Esophagus mucosa (tissue), 1 donor: ENCODE data around the gene ARID3A. TPM values are rescaled to one million over a fixed set of nuclear protein-coding genes. Genes with fewer than 3 reads are reported as not detected.
A peak's percentile ranks its signal among the peaks of the same experiment; 100 is the strongest.

Source experiments
- ATAC-seq: fragments of 200-7000 bp; cut with Tn5 transposase; one replicate; pipeline ENCODE4 v1.9.1; 2020
- total RNA-seq: library from RNA; stranded (reverse); gene quantifications from one replicate; pipeline ENCODE4 v1.2.4, GENCODE V29; 2023
- donor health status: DM: yes; HTN: yes; CAD: no.

Gene ARID3A
- total RNA-seq, 1 donor from 2014 or later: 6.9 TPM

DNA sequence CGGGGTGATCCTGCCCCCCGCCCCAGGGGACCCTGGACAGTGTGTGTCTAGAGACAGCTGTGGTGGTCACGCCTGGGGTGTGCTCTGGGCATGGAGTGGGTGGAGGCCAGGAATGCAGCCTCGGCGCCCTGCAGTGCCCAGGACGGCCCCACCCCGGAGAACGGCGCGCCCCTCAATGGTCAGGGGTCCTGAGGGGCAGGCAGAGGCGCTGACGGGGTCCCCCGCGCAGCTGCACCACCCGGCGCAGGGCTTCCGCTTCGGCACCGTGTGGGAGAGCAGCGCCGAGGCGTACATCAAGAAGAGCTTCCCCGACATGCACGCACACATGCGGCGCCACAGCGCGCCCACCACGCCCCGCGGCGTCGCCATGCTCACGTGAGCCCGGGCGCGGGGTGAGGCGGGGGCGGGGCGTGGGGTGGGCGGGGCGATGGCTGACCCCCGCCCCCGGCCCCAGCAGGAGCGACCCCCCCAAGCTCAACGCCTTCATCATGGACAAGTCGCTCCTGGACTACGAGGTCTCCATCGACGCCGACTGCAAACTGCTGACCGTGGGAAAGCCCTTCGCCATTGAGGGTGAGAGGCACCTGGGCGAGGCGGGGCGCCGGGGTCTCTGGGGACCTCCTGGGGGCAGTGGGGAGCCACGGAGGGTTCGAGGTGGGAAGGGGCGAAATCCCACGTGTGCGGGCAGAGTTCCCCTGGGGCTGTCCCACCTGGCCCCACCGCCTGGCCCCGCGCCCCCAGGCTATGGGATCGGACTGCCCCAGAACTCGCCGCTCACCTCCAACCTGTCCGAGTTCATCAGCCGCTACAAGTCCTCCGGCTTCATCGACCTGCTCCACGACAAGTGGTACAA lies 81.8 kb downstream of the ARID3A start:
- no peak for ATAC-seq

DNA sequence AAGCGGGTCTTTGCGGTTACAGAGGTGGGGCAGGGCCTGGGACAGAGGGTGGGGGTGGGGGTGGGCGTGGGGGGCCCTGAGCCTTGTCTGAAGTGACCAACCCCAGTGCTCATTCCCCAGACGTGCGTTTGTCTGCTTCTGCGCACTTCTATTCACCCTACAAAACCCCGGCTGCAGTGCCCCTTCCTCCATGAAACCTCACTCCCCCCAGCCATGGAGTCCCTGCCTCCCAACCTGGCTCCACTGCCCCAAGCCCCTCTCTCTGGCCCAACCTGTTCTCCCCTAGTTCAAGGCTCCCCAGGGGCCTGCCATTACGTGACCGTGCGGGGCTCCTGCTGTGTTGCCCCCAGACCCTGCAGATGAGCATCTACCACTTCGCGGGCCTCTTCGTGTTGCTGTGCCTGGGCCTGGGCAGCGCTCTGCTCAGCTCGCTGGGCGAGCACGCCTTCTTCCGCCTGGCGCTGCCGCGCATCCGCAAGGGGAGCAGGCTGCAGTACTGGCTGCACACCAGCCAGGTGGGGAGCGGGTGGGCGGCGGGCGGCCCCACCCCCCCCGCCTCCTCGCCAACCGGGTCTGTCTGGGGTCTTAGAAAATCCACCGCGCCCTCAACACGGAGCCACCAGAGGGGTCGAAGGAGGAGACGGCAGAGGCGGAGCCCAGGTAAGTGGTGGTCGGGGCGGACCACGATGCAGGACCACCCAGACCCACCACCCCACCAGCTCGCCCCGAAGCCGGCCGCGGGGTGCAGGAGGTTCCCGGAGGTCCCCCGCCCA lies 82.6 kb downstream of the ARID3A start:
- ATAC-seq: no peak

DNA sequence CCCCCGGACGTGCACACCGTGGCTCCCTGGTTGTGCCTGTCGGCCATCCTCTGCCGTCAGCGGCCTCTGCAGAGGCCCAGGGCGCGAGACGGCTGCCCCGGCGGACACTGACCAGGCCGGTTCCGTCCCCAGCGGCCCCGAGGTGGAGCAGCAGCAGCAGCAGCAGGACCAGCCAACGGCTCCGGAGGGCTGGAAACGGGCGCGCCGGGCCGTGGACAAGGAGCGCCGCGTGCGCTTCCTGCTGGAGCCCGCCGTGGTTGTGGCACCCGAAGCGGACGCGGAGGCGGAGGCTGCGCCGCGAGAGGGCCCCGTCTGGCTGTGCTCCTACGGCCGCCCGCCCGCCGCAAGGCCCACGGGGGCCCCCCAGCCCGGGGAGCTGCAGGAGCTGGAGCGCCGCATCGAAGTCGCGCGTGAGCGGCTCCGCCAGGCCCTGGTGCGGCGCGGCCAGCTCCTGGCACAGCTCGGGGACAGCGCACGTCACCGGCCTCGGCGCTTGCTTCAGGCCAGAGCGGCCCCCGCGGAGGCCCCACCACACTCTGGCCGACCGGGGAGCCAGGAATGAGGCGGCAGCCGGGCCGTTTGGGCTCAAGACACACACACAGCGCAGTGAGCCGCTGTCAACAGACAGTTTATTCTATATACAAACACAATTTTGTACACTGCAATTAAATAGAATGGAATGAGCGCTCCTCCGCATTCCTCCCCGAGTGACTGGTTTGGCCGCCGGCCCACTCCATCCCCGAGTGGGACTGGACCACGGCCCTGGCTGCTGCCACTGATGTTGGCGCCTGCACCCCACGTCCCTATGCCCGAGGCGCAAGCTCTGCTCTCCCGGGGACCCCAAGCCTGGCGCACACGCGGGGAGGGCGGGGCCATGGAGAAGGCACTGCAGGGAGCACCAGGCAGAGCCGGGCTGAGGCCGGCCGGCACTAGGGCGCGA lies 83.5 kb downstream of the ARID3A start:
- no peak for ATAC-seq

DNA sequence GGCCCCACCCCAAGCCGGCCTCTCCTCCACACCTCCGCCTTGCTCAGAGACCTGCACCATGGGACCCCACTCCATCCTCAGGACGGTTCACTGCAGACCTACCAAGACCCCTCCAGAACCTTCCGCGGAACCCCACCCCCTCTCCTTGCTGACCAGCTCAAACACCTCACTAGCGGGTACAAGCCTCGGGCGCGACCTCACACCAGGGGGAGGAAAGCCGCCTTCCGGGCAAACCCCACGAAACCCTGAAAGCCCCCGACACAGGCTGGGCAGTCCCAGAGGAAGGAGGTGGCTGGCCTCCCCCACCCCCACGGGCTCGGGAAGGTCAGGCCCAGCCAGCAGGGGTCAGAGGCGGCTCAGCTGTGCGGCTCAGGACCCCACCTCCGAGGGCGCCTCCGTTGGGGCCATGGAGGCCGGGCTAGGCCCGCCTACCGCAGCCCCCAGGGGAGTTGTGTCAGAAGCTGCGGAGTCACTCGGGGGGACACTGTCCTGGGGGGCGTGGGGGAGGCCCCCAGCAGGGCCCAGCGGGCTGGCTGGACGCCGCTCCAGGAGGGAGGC lies 84.2 kb downstream of the ARID3A start:
- ATAC-seq: no peak

DNA sequence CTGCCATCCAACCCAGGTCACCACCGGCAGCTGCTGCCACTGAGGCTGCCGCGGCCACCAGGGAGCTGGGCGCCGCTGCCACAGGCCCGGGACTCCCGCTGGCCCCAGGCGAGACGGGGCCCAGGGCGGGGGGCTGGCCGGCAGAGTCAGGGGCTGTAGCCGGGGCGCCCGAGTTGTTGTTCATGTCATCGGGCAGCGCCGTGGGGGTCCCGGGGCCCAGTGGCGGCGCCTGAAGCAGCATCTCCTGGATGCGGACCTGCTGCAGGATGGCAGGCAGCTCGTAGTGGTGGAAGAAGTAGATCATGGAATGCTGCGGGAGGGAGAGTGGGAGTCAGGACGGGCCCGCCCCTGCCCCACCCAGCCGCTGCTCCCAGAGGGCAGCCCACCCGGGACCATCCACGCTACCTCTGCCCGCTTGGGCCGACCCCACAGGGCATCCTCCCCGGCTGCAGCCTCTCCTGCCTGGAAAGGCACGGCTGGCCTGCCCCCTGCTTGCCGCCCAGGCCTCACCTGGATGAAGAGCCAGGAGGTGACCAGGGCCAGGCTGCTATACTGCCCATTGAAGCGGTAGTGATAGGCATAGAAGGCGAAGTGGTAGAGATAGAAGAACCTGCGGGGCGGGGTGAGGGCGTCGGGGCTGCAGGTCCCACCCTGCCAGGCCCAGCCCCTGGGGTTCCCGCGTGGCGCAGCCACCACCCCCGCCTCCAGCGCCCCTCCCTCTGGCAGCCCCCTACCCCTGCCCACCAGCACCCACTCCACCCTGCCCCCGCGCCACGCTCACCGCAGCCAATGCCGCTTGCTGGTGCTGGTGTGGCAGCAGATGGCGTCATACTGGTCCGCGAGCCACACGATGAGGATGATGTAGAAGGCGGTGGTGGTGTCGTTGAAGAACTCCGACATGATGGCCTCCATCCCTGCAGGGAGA lies 85.0 kb downstream of the ARID3A start:
- ATAC-seq: no peak

DNA sequence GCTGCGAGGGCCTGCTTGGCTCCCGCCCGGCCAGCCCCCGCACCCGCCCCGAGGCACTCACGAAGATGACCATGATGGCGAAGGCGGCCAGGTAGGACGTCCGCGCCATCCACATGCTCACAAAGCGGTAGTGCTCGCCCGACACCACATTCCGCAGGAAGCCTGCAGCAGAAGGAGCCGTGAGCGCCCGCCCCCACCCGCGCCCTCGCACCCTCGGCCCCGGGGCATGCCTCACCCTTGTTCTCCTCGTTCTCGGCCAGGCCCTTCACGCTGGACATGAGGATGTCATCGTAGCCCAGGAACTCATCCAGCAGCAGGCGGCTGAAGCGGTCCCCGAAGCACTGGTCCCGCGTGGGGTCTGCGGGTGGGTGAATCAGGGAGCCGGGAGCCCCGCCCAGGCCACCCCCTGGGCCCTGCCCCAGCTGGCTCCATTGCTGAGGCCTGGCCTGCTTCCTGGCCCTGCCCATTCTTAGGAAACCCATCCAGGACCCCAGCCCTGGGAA lies 86.0 kb downstream of the ARID3A start:
- ATAC-seq: no peak

DNA sequence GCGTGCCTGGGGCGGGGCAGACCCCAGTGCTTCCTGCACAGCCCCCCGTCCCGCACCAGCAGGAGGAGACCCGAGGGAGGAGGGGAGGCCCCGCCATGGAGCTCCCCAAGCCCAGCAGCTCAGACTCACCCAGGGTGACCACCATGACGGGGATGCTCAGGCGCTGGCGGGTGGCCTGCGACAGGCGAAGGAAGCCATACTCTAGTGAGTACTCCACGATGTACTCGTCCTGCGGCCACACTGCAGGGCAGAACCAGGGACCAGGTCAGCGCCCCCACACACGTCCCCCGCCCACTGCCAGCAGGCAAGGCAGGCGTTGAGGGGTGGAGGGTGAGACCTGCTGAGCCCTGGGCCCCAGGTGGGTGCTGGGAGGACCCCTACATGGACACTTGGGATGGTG lies 86.5 kb downstream of the ARID3A start:
- no peak for ATAC-seq

DNA sequence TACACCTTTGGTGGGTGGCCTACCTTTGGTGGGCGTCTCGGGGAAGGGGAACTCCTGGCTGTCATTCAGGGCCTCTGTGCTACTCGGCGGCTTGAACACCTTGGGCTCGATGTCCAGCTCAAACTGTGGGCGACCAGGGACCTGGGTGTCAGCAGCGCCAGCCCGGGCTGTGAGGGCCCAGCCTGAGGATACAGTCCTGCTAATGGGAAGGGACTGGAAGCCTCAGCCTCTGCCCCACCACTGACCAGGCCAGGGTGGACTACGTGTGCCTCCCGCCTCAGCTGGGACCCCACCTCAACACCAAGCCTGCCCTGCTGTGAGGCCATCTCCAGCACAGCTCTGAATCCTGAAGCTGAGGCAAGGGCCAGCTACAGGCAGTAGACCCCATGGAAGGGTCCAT lies 87.4 kb downstream of the ARID3A start:
- no peak for ATAC-seq

DNA sequence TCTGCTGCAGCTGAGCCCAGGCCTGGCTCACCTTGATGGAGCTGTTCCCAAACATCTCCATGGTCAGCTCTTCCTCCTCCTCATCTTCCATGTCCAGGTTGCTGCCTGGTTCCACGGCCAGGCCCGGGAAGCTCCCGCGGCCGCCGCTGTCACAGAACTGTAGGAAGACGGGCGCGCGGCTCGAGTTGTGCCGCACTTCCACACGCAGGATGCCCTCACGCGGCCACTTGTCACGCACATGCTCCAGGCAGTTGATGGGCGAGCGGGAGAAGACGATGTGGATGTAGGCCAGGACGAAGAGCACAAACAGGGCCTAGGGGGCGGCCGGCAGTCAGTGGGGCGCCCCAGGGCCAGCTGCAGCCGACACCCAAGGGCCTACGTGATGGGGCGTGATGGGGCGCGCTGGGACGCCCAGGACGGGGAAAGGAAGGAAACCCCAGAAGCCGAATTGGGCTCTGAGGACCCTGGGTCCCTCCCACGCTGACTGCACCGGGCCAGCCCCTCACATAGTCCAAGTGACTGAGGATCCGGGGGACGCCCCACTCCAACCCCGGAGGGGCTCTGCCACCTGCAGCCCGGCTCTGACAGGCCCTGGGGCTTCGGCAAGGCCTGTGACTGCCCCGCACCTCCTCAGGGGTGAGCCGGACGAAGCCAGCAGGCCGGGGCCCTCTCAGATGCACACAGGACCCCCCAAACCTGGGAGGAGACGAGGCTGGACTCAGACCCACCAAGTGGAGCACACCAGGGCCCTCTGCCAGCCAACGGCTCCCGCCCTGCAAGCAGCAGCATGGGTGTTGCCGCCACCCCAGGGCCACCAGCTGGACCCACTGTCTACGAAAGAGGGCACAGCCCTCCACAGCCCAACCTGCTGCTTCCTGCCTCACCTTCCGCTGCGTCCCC lies 88.6 kb downstream of the ARID3A start:
- ATAC-seq: no peak

DNA sequence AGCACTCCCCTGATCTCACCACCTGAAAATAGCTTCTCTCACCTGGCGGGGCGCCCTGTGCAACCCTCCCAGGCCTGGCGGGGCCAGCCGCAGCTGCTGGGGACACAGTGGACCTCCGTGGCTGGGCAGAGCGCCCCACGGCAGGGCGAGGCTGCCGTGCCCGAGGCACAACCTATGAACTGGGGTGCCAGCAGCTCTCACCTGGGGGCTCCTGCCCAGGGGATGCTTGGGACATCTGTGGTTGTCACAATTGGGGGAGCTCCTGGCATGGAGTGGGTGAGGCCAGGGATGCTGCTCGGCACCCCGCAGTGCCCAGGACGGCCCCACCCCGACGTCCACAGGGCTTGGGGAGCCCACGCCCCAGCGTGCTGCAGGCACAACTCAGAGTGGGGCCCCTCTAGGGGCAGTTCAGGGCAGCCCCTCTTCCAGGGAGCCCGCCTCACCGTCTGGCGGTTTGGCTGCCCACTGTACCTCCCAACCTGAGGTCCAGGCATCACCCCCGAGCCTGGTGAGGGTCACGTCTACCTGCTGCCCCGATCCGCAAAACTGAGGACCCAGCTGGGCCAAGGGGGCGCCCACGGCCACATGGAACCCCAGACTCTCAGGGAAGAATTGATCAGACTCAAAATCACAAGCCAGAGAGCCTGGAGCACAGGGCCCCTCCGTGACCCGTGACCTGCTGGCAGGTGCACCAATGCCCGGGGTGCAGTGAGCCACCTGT lies 89.4 kb downstream of the ARID3A start:
- no peak for ATAC-seq

DNA sequence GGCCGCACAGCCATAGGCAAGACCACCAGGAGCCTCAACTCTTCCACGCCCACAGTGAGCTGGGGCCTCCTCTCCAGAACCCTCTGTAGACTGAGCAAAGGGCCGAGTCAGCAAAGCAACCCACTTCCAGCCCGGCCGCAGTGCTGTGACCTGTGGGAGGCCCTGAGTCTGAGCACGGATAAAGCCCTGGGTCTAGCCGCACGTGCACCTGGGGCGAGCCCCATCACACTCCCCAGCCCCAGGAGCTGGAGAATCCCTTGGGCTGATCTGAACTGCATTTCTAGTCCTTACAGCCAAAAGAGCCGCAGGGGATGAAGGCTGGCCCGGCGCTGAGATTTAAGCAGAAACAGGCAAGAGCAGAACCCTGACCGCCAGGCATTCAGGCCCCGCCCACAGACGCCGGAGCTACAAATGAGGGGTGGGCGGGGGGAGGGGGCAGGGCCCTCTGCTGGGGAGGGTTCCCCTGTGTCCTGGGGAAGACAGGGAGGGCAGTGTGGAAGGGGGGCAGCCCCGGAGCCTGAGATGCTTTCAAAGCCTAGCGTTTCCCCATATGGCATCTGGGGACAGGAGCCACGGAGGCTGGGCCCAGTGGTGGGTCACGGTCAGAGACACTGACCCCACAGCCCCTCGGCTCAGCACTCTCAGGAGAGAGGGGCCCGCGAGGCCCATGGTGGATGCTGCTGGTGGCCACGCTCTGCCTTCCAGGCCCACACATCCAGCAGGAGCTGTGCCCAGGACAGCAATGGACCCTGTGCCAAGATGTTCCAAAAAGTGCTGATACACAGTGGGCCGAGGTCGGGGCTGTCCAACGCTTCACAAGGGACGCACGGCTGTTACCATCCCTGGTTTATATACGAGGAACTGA lies 90.2 kb downstream of the ARID3A start:
- no peak for ATAC-seq

DNA sequence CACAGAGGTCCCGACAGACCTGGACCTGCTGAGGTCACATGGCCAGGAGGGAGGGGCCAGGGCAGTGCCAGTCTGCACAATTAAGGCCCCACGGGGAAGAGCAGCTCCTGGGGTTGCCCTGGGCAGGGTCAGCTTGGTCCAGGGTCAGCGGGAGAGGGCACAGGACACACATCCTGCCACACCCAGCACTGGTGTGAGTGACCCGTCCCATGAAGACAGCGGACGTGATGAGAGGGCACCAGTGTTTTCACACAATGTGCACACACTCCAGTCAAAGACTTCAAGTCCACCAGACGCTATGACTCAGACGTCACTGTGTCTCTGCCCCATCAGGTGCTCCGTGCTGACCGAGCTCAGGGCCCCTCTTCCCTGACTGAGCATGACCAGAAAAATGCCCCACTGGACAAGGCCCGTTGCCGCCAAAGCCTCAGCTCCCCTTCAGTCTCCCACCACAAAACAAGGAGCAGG lies 90.8 kb downstream of the ARID3A start:
- ATAC-seq: peak; percentile 42

DNA sequence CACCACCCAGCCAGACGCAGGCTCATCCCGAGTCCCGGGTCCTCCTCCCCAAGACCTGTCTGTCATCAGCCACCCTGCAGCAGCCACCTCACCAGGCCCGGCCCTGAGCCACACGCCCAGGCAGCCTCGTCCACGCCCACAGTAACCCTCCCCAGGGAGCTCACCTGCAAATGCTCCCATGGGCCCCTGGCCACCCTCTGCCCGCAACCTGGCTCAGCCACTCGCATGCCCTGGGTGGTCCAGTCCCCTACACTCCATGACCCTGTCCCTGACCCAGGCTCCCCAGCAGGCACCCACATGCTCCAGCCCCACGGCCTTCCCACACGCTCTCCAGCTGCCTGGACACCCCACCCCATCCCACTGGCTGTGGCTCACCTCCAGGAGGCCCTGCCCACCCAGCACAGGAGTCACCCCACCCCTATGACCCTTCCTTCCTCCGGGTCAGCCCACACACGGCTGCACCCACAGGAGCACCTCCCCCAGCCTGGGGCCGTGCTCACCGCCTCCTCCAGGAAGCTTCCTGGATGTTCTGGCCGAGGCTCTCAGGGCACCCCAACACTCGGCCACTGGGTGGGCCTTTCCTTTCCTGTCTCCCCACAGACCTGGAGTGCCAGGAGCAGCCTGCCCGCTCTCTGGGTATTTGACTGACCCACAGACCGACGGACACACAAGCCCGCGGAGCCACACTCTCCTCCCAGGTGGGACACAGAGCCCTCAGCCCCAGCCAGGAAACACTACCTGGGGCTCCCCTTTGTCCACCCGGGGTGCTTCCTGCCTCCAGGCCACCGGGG lies 91.5 kb downstream of the ARID3A start:
- ATAC-seq: peak; percentile 57

DNA sequence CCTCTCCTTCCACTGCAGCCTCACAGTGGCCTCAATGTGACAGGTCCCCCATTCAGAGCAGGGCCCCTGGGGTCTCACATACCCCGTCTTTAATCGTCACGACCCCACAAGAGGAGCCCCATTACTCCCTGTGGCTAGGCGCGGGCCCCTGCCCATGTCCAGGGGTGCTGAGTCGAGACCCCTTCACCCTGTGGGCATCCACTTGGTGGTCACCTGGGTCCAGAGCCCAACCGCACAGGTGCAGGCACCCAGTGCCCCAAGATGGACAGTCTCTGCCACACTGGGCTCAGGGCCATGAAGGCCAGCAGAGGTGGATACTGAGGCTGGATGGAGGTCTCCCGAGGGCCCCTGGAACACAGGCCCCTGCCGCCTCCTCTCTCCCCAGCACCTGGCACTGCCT lies 92.1 kb downstream of the ARID3A start:
- ATAC-seq: no peak

DNA sequence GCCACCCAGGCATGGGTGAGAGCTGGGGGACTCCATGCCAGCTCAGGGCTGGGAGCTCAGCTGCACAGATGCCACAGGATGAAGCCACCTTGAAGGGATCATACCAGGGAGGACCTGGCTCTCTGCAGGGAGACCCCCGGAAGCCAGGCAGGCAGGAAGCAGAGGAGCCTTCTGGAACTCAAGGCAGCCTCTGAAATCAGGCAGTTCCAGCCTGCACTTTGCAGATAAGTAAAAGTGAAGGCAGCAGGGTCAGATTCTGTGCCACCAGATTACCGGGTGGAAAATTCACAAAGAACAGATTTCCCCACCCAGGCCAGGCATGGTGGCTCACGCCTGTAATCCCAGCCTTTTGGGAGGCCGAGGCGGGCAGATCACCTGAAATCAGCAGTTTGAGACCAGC lies 92.6 kb downstream of the ARID3A start:
- no peak for ATAC-seq

DNA sequence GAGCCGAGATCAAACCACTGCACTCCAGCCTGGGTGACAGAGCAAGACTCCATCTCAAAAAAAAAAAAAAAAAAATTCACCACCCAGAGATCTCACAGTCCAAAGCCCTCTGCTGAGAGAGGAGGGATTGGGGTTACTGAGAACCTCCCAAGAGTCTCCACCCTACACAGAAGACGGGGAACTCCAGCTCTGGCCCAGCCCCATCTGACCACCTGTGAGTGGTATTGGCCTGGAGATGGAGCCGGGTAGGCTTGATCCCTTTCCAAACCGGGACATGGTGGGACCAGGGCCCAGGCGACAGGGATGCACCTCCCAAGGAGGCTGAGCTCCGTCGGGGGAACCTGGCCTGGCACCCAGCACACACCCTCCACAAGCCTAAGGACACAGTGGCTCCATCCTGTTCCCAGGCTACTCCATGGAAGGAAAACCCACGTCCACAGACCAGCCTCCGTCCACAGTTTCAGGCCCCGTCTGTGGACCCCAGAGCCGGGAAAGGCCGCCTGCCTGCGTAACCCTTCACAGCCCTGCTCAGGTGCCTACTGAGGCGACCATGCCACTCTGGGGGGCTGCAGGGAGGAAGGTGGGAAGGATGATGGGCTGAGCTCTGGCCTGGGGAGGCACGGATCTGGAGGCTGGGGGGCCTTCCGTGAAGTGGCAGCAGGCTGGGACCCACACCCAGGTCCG lies 93.2 kb downstream of the ARID3A start:
- no peak for ATAC-seq

DNA sequence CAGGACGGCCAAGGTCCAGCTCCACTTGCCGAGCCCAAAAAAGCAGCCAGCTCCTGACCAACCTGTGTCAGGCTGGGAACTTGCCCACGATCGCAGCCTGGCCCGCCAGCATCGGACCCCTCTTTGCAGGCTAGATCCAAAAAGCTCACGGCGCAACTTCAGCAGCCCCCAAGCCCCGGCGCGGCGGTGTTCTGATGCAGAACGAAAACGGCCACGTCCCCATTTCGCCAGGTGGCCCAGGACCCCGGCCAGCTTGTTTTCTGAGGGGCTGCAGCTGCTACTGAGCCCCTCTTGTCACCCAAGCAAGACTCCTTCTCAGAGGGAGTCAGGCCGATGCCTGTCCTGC lies 93.8 kb downstream of the ARID3A start:
- no peak for ATAC-seq
